Transverse colon (tissue), 3 donors: ENCODE data around the gene YAP1.

Source experiments
- CTCF ChIP-seq, 5 experiments: fragments of 200-600 bp in 3 of 5; fragments of 450-650 bp in 2 of 5; sonication (generic) in 3 of 5; IDR thresholded peaks; 1 replicate in 2 of 5; 2 replicates in 3 of 5; pipeline ENCODE4 v1.5.1; 2016 to 2017; ENCODE audit warnings: antibody characterized with exemption in 5 of 5, inconsistent platforms in 3 of 5, mild to moderate bottlenecking in 2 of 5, moderate library complexity in 1 of 5
- EP300 ChIP-seq: sonication (generic); formaldehyde crosslinking; IDR thresholded peaks from one replicate; pipeline ENCODE4 v1.6.1; 2017; ENCODE audit warnings: antibody characterized with exemption, low read depth
- POLR2A ChIP-seq: fragments of 450-650 bp; IDR thresholded peaks from one replicate; pipeline ENCODE4 v1.6.1; 2016; ENCODE audit warnings: antibody characterized with exemption, mild to moderate bottlenecking, moderate library complexity

GRCh38 chr11:102204174-102204573 lies 93.9 kb downstream of the YAP1 start:
- TF ChIP-seq CTCF (IDR thresholded peaks at IDR 0.05) = no peak
- no peak for TF ChIP-seq POLR2A
- no peak for TF ChIP-seq EP300
